Fibroblast of skin of back (primary cell): Measurements from ENCODE around the gene FARSB.

ENCODE experiments used
- DNase-seq: peaks from one replicate; pipeline ENCODE4 v3.0.0-alpha.2; 2013

The FARSB gene

GRCh38 chr2:222547083-222547482 lies 108.8 kb downstream of the FARSB start:
- DNase-seq = no peak

DNA sequence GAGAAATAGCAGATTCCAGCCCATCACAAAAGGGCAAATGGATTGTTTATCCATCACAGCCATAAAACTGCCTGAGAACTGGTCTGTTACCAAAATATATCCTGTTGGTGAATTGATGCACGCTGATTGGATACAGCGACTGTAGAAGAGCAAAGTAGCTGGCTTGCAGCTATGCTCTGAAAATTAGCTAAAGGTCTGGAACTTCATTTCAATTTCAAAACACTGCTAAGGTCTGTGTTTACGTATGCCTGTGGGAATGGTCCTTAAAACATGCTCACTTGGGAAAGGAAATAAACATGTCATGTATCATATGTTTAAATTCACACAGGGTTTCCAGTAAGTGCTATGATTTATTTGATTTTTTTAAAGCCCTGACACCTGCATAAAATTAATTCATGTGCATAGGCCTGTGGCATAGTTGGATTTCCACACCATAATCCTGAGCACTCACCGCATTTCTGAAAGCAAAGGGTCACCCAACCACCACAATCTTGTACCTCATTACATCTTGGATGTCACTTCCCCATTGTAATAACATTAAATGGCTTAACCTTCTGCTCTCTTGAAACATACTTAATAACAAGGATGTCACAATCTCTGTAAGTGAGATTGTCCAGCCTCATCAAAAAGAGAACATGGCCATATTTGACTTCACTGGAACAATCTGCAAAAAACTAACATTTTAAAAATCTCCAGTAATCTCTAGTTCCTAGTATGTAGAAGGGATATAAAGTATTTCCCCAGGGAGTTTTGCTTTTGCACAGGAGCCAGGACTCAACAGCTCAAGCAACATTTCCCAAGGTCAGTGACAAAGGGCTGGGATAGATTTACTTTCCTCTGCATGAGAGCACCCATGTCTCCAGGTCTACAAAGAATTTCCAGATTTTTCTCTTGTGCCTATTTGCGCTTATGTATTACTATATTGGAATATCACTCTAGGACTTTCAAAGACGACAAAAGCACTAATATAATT lies 109.8 kb downstream of the FARSB start:
- no peak for DNase-seq

- DNase-seq = no peak
Measured at GRCh38 chr2:222544661-222545060, 111.2 kb downstream of the FARSB start.

DNA sequence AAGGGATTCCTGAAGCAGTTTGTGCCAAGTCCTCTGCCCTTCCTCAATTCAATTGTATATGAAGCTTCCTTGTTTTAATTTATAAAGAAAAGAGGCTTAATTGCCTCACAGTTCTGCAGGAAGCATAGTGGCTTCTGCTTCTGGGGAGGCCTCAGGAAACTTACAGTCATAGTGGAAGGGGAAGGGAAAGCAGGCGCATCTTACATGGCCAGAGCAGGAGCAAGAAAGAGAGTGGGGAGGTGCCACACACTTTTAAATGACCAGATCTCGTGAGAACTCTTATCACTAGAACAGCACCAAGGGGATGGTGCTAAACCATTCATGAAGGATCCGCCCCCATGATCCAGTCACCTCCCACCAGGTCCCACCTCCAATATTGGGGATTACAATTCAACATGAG lies 117.4 kb downstream of the FARSB start:
- no peak for DNase-seq

- no peak for DNase-seq
Measured at GRCh38 chr2:222535477-222535876, 120.4 kb downstream of the FARSB start.

GRCh38 chr2:222532315-222532714 lies 123.6 kb downstream of the FARSB start:
- DNase-seq = no peak

DNA sequence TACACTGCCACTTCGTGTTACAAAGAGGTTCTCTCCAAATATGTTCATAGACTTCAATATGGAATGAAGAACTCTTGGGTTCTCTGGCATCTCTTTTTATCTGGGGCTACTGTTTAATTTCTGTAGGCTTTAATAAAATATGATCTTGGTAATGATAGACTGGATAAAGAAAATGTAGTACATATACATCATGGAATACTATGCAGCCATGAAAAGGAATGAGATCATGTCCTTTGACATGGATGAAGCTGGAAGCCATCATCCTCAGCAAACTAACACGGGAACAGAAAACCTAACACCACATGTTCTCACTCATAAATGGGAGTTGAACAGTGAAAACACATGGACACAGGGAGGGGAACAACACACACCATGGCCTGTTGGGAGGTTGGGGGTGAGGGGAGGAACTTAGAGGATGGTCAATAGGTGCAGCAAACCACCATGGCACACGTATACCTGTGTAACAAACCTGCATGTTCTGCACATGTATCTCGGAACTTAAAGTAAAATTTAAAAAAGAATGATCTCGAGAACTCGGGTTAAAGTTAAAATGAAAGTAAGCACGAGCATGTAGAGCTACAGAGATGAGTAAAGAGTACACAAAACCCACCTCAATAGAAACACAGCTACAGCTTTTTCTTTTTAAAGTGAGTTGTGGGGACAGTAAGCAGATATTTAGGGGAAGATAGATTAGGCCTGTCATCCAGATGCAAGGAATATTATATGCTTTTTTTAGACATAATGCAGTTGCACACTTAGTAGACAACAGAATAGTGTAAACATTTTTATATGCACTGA lies 129.2 kb downstream of the FARSB start:
- DNase-seq = no peak

DNA sequence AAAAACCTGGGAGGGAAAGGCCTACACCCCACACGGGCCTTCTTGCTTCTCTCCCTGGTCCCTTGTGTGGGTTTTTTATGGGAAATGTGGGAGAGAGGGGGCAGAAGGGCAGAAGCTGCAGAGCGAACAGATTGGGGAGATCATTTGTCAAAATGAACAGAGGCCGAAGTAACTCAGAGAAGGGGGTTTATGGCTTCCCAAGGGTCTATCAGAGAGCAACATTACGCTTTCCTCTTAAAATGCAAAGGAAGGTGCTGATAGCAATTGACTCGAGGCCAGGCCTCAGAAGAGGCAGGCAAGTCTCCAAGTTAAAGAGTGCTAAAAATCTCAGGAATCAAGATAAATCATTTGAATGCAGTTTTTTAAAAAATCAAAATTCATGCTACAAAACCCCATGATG lies 130.1 kb downstream of the FARSB start:
- DNase-seq = no peak

GRCh38 chr2:222523783-222524544 lies 131.9 kb downstream of the FARSB start:
- DNase-seq = no peak

GRCh38 chr2:222522082-222522481 lies 133.8 kb downstream of the FARSB start:
- DNase-seq = no peak

- DNase-seq = no peak
Measured at GRCh38 chr2:222521099-222521498, 134.8 kb downstream of the FARSB start.
